Renal cortical epithelial cell (primary cell): ENCODE measurements around the gene NEURL2. TPM values are rescaled to one million over a fixed set of nuclear protein-coding genes. Genes with fewer than 3 reads are reported as not detected.
A peak's percentile ranks its signal among the peaks of the same experiment; 100 is the strongest.
"Not testable (repeated sequence)": the region's sequence is repeated elsewhere in the genome, so short reads cannot be mapped to it uniquely, and the experiment has no call there.

ENCODE experiments used
- DNase-seq: peaks from one replicate; pipeline ENCODE4 v3.0.0-alpha.2; 2011; ENCODE audit warnings: low read depth
- total RNA-seq: library from RNA; depleted of rRNA; stranded (reverse); fragments of >200 nt; gene quantifications from 2 replicates; pipeline ENCODE4 v1.2.3, GENCODE V29; 2014

NEURL2 gene
- total RNA-seq, 1 donor from 2014 or later = 3.3 TPM

- peak; percentile 48 for DNase-seq
Measured at GRCh38 chr20:45919542-45920399, 28.8 kb upstream of the NEURL2 start.

GRCh38 chr20:45918779-45919537, 27.9 kb upstream of the NEURL2 start:
- no peak for DNase-seq

GRCh38 chr20:45918182-45918737, 27.3 kb upstream of the NEURL2 start:
- no peak for DNase-seq

- no peak for DNase-seq
Measured at GRCh38 chr20:45917790-45918141, 26.8 kb upstream of the NEURL2 start.

GRCh38 chr20:45913116-45913515, 22.1 kb upstream of the NEURL2 start:
- no peak for DNase-seq

- DNase-seq = no peak
Measured at GRCh38 chr20:45912344-45912682, 21.3 kb upstream of the NEURL2 start.

- peak; percentile 41 for DNase-seq
Measured at GRCh38 chr20:45911486-45912343, 20.7 kb upstream of the NEURL2 start, which contains the start of gene PLTP. Gene PLTP (minus strand): TSS chr20:45912155. CDS start chr20:45911452, 703 bp downstream.

- peak; percentile 97 for DNase-seq
Measured at GRCh38 chr20:45910670-45911485, 19.9 kb upstream of the NEURL2 start.

- no peak for DNase-seq
Measured at GRCh38 chr20:45909817-45910669, 19.0 kb upstream of the NEURL2 start.

- no peak for DNase-seq
Measured at GRCh38 chr20:45909336-45909808, 18.4 kb upstream of the NEURL2 start.

- no peak for DNase-seq
Measured at GRCh38 chr20:45908084-45908483, 17.1 kb upstream of the NEURL2 start.

GRCh38 chr20:45907219-45907948, 16.4 kb upstream of the NEURL2 start:
- no peak for DNase-seq

GRCh38 chr20:45905505-45906079, 14.6 kb upstream of the NEURL2 start:
- peak; percentile 78 for DNase-seq

- no peak for DNase-seq
Measured at GRCh38 chr20:45904583-45905504, 13.8 kb upstream of the NEURL2 start.

- DNase-seq = no peak
Measured at GRCh38 chr20:45902199-45902701, 11.2 kb upstream of the NEURL2 start.

GRCh38 chr20:45901332-45901731, 10.3 kb upstream of the NEURL2 start:
- DNase-seq = not testable (repeated sequence)
